Neural progenitor cell (in vitro differentiated cells): ENCODE results near the gene ALX3.

Experiments used
- CTCF ChIP-seq: fragments of 200-600 bp; sonication (generic); IDR thresholded peaks from 2 replicates; pipeline ENCODE4 v1.5.1; 2017; ENCODE audit warnings: antibody characterized with exemption, mild to moderate bottlenecking
- EZH2 ChIP-seq: fragments of 200-600 bp; sonication (generic); IDR thresholded peaks from 2 replicates; pipeline ENCODE4 v1.6.1; 2017; ENCODE audit warnings: antibody characterized with exemption, mild to moderate bottlenecking, moderate library complexity

GRCh38 chr1:110034451-110035235, 35.8 kb downstream of the ALX3 start, which contains the start of gene STRIP1:
- TF ChIP-seq EZH2 = no peak
- no peak for TF ChIP-seq CTCF
